WERI-Rb-1 (cell line): ENCODE measurements around the gene PRKCSH.

Source experiments
- DNase-seq: peaks from one replicate; pipeline ENCODE4 v3.0.0-alpha.2; 2020
- H3K27ac ChIP-seq: fragments of 250-450 bp; sonication (Bioruptor Pico); 2 replicates; pipeline ENCODE4 v1.5.1; 2020; ENCODE audit warnings: mild to moderate bottlenecking, moderate library complexity
- H3K27me3 ChIP-seq: fragments of 250-450 bp; sonication (Bioruptor Pico); 2 replicates; pipeline ENCODE4 v1.5.1; 2021; ENCODE audit warnings: mild to moderate bottlenecking, low read depth, moderate library complexity; ENCODE audit not compliant: insufficient read depth, severe bottlenecking
- H3K36me3 ChIP-seq: fragments of 250-450 bp; sonication (Bioruptor Pico); 2 replicates; pipeline ENCODE4 v1.5.1; 2020; ENCODE audit warnings: mild to moderate bottlenecking, moderate library complexity
- H3K4me3 ChIP-seq: 2 replicates; pipeline ENCODE4 v1.5.1; 2011; ENCODE audit warnings: low read depth, mild to moderate bottlenecking, control low read depth, low read length
- H3K9me3 ChIP-seq: fragments of 250-450 bp; sonication (Bioruptor Pico); 2 replicates; pipeline ENCODE4 v1.5.1; 2021; ENCODE audit warnings: mild to moderate bottlenecking, moderate library complexity; ENCODE audit not compliant: severe bottlenecking
- TF ChIP-seq, protein P1 (sequence below): IDR thresholded peaks from 2 replicates; pipeline ENCODE4 v1.5.1; 2011; ENCODE audit warnings: low read depth, mild to moderate bottlenecking, control low read depth, inconsistent platforms, low read length

The PRKCSH gene

DNA sequence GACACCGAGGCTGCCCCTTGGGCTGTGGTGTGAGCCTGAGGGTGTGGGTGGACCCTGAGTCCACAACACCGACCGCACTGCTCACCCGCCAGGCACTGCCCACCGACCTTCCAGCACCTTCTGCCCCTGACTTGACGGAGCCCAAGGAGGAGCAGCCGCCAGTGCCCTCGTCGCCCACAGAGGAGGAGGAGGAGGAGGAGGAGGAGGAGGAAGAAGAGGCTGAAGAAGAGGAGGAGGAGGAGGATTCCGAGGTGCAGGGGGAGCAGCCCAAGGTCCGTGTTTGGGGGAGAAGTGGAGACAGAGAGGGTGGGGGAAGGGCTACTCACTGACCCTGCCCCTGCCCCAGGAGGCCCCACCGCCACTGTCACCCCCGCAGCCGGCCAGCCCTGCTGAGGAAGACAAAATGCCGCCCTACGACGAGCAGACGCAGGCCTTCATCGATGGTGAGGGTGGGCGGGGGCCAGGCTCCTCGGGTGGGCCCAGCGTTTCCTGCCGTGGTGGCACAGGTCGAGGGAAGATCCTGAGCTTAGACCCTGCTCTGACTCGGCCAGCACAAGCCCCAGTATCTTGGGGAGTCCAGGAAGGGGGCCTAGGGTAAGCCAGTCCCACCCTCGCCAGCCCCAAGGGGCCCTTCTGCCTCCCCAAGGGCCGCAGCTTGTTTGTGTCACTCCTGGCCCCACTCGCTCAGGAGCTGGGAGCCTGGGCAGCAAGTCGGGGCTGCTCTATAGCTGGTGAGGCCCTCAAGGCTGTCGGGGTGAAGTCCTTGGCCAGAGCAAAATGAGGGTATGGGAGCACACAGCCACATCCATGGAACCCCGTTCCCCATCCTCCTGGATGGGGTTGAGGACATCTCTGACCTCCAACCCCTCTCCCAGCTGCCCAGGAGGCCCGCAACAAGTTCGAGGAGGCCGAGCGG, 12.2 kb downstream of the PRKCSH start:
- Histone ChIP-seq H3K27me3 (no peaks in the 10 kb centered on the region), H3K9me3 (no peaks in the 10 kb centered on the region), H3K27ac (no peak overlapping the region), H3K4me3 (no peak overlapping the region), H3K36me3 (peaks cover 62% of the 10 kb centered on the region)
- DNase-seq, result no peak
- TF ChIP-seq, protein P1, sequence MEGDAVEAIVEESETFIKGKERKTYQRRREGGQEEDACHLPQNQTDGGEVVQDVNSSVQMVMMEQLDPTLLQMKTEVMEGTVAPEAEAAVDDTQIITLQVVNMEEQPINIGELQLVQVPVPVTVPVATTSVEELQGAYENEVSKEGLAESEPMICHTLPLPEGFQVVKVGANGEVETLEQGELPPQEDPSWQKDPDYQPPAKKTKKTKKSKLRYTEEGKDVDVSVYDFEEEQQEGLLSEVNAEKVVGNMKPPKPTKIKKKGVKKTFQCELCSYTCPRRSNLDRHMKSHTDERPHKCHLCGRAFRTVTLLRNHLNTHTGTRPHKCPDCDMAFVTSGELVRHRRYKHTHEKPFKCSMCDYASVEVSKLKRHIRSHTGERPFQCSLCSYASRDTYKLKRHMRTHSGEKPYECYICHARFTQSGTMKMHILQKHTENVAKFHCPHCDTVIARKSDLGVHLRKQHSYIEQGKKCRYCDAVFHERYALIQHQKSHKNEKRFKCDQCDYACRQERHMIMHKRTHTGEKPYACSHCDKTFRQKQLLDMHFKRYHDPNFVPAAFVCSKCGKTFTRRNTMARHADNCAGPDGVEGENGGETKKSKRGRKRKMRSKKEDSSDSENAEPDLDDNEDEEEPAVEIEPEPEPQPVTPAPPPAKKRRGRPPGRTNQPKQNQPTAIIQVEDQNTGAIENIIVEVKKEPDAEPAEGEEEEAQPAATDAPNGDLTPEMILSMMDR, result no peak

DNA sequence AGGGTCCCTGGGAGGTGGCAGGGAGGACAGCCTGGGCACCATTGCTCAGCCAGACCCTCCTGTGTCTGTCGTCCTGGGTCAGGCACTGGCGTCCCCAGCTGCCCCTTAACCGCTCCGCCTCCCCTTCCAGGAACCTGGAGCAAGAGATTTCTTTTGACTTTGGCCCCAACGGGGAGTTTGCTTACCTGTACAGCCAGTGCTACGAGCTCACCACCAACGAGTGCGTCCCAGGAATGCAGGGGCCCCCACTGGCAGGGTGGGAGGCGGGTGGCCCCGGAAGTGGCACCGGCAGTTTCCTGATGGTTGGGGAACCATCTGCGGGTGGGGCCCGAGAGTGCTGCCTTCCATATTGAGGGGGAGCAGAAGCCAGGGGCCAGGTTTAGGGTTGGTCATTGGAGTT, 13.0 kb downstream of the PRKCSH start:
- TF ChIP-seq, protein P1, result no peak
- no peak for DNase-seq
- H3K27ac ChIP-seq, result no peak overlapping the region
- no peaks in the 10 kb centered on the region for H3K27me3 ChIP-seq
- H3K4me3 ChIP-seq, result no peak overlapping the region
- peaks cover 54% of the 10 kb centered on the region for H3K36me3 ChIP-seq
- no peaks in the 10 kb centered on the region for H3K9me3 ChIP-seq

DNA sequence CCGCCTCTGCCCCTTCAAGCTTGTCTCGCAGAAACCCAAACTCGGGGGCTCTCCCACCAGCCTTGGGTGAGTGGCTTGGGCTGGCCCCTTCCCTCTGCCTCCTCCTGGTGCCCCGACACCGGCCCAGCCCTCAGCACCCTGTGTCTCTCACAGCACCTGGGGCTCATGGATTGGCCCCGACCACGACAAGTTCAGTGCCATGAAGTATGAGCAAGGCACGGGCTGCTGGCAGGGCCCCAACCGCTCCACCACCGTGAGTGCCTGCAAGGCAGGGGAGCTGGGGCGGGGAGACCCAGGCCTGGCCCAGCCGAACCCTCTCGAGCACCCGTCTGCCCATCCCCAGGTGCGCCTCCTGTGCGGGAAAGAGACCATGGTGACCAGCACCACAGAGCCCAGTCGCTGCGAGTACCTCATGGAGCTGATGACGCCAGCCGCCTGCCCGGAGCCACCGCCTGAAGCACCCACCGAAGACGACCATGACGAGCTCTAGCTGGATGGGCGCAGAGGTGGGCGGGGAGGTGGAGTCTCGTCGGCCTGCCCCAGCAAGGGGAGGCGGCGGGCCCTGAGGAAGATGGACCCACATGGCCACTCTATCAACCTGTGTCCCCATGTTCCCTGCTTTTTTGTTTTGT, 13.6 kb downstream of the PRKCSH start:
- Histone ChIP-seq H3K36me3 (peaks cover 48% of the 10 kb centered on the region), H3K4me3 (no peak overlapping the region), H3K9me3 (no peaks in the 10 kb centered on the region), H3K27ac (no peak overlapping the region), H3K27me3 (no peaks in the 10 kb centered on the region)
- DNase-seq, result no peak
- TF ChIP-seq, protein P1, result no peak

DNA sequence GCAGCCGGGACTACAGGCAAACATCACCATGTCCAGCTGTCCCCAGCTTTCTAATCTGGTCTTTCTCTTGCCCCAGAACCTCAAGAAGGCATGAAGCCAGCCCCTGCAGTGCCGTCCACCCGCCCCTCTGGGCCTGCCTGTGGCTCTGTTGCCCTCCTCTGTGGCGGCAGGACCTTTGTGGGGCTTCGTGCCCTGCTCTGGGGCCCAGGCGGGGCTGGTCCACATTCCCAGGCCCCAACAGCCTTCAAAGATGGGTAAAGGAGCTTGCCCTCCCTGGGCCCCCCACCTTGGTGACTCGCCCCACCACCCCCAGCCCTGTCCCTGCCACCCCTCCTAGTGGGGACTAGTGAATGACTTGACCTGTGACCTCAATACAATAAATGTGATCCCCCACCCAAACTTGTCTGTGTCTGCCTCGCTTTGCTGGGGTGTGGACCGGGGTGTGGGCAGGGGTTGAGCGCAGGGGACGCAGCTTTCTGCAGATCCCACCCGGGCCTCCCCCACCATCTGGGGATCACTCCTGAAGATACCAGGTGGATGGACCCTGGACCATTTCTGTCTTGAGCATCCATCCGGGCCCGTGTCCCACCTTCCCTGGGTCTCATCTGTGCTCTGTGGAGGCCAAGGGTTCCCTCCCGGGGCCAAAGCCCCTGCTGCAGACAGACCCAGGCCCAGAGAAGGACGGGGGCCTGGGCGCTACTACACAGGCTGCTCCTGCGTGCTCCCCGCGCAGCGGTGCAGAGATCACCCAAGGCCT, 15.3 kb downstream of the PRKCSH start:
- no peaks in the 10 kb centered on the region for H3K9me3 ChIP-seq
- H3K36me3 ChIP-seq, result peaks cover 33% of the 10 kb centered on the region
- DNase-seq, result no peak
- no peaks in the 10 kb centered on the region for H3K27me3 ChIP-seq
- no peak overlapping the region for H3K4me3 ChIP-seq
- H3K27ac ChIP-seq, result no peak overlapping the region
- TF ChIP-seq, protein P1, result no peak

GRCh38 chr19:11451327-11451870, 16.0 kb downstream of the PRKCSH start:
- no peaks in the 10 kb centered on the region for H3K27me3 ChIP-seq
- H3K27ac ChIP-seq, result no peak overlapping the region
- TF ChIP-seq, protein P1, result no peak
- no peak for DNase-seq
- H3K4me3 ChIP-seq, result no peak overlapping the region
- H3K9me3 ChIP-seq, result no peaks in the 10 kb centered on the region
- H3K36me3 ChIP-seq, result peaks cover 29% of the 10 kb centered on the region
